Fibroblast of pulmonary artery (primary cell): Measurements from ENCODE around the gene UPK1A.
"Not testable (repeated sequence)": the region's sequence is repeated elsewhere in the genome, so short reads cannot be mapped to it uniquely, and the experiment has no call there.

Experiments used
- DNase-seq: peaks from one replicate; pipeline ENCODE4 v3.0.0-alpha.2; 2010; ENCODE audit warnings: low read depth
- H3K4me3 ChIP-seq: replicated peaks from 2 replicates; pipeline ENCODE4 v1.5.1; 2011; ENCODE audit warnings: low read depth, mild to moderate bottlenecking, control low read depth, low read length, moderate library complexity
- TF ChIP-seq, protein P1 (sequence below): IDR thresholded peaks from 2 replicates; pipeline ENCODE4 v1.5.1; 2011; ENCODE audit warnings: mild to moderate bottlenecking, control low read depth, low read length, inconsistent platforms; ENCODE audit errors: missing control alignments

The UPK1A gene

DNA sequence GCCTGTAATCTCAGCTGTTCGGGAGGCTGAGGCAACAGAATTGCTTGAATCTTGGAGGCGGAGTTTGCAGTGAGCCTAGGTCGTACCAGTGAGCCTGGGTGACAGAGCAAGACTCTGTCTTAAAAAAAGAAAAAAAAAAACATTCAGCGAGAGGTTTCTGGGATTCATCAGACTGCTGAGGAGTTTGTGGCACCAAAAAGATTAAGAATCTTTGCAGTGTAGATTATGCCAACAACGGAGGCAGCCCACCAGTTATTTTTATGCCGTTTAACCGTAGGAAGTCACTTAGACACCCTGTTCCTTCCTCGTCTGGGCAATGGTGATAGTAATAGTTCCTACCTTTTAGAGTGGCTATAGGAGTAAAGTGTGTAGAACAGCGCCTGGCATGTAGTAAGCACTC is 15.7 kb upstream of the UPK1A start:
- TF ChIP-seq, protein P1, sequence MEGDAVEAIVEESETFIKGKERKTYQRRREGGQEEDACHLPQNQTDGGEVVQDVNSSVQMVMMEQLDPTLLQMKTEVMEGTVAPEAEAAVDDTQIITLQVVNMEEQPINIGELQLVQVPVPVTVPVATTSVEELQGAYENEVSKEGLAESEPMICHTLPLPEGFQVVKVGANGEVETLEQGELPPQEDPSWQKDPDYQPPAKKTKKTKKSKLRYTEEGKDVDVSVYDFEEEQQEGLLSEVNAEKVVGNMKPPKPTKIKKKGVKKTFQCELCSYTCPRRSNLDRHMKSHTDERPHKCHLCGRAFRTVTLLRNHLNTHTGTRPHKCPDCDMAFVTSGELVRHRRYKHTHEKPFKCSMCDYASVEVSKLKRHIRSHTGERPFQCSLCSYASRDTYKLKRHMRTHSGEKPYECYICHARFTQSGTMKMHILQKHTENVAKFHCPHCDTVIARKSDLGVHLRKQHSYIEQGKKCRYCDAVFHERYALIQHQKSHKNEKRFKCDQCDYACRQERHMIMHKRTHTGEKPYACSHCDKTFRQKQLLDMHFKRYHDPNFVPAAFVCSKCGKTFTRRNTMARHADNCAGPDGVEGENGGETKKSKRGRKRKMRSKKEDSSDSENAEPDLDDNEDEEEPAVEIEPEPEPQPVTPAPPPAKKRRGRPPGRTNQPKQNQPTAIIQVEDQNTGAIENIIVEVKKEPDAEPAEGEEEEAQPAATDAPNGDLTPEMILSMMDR, result no peak

DNA sequence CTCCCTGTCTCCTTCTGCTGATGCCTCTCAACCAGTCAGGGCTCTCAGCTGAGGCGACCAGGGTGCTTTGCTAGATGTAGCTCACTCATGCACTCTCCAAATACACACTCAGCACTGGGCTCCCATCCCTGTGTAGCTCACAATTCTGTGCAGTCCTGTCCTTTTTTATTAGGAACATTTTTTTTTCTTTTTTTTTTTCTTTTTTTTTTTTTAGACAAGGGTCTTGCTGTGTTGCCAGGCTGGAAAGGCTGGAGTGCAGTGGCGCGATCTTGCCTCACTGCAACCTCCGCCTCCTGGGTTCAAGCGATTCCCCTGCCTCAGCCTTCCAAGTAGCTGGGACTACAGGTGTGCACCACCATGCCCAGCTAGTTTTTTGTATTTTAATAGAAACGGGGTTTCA is 11.5 kb upstream of the UPK1A start:
- DNase-seq, H3K4me3 ChIP-seq: not testable (repeated sequence)

More for the DNA sequence above, 15.7 kb upstream of the UPK1A start:
- no peak for DNase-seq
- no peak overlapping the region for H3K4me3 ChIP-seq

DNA sequence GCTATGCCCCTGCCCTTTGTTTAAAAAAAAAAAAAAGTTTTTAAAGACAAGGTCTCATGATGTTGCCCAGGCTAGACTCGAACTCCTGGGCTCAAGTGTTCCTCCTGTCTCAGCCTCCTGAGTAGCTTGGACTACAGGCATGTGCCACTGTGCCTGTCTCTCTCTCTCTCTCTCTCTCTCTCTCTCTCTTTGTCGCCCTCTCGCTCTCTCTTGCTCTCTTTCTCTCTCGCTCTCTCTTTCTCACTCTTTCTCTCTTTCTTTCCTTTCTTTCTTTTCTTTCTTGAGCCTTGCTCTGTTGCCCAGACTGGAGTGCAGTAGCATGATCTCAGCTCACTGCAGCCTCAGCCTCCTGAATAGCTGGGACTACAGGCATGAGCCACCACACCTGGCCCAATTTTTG is 10.7 kb upstream of the UPK1A start:
- no peak for DNase-seq
- no peak overlapping the region for H3K4me3 ChIP-seq
- TF ChIP-seq, protein P1, result no peak

DNA sequence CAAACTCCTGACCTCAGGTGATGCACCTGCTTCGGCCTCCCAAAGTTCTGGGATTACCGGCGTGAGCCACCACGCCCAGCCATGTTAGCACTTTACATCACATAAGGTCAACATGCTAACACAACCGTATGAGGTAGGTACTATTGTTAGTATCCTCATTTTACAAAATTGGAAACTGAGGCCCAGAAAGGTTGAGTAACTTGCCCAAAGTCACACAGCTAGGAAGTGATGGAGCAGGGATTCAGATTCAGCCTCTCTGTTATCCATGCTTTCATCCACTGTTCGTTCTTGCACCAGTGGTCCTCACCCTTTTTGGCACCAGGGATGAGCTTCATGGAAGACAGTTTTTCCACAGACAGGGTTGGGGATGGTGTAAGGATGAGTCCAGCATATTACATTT is 9.6 kb upstream of the UPK1A start:
- TF ChIP-seq, protein P1, result no peak
- H3K4me3 ChIP-seq, result no peak overlapping the region
- DNase-seq, result no peak

DNA sequence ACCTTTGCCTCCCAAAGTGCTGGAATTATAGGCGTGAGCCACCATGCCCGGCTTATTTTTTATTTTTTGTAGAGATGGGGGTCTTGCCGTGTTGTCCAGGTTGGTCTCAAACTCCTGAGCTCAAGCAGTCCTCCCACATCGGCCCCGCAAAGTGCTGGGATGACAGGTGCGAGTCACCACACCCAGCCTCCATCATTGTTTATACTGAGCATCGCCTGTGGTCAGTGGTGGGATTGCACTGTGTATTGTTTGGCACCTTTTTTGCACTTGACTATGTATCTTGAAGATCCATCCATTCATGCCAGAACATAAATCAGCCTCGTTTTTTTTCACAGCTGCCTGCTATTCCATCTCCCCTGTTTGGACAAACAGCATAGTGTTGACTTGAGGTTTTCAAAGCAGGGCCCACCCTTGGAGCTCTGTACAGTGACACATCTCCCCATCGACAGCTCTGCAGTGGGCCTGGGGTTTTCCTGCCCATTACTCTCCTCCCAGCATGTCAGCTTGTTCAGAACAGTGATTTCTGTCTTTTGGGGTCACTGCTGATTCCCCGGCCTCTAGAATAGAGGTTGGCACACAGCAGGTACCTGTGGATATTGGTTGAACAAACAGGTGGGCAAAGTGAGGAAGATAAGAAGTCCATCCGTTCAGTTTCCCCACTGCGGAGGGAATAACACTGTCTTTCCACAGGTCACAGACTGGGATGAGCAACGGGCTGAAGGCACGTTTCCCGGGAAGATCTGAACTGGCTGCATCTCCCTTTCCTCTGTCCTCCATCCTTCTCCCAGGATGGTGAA is 8.2 kb upstream of the UPK1A start:
- TF ChIP-seq, protein P1, result peak; percentile 23
- no peak for DNase-seq
- H3K4me3 ChIP-seq, result no peak overlapping the region

DNA sequence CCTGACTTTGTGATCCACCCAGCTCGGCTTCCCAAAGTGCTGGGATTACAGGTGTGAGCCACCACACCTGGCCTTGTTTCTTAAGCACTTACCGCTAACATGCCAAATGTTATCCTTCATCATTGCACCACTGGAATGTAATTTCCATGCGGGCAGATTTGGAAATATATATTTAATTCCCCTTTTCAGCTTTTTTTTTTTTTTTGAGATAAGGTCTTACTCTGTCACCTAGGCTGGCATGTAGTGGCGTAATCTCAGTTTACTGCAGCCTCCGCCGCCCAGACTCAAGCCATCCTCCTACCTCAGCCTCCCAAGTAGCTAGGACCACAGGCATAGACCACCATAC is 4.3 kb upstream of the UPK1A start:
- no peak overlapping the region for H3K4me3 ChIP-seq
- no peak for DNase-seq
- TF ChIP-seq, protein P1, result no peak

DNA sequence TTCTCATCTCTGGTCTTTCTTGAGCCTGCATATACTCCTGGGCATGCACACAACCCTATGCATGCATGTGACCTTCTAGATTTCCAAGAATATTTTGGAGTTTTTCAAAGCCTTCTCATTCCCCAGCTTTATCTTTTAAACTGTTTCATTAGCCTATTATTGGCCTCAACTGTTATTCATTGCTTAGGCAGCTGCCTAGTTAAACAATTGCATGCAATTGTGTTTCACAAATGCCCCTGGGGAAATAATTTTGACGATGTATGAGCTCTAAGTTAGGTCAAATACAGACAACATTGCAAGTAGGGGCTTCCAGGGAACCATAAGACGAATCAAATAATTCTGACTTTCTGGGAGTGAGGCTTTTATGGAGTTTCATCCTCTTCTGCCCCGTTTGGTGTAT is 2.3 kb upstream of the UPK1A start:
- no peak for DNase-seq
- TF ChIP-seq, protein P1, result no peak
- H3K4me3 ChIP-seq, result no peak overlapping the region
